HEK293T (cell line): ENCODE measurements around the gene CNTF.

Experiments used
- BHLHE40 ChIP-seq: fragments of 450-650 bp; IDR thresholded peaks from 2 replicates; pipeline ENCODE4 v1.6.1; 2016; ENCODE audit warnings: mild to moderate bottlenecking, moderate library complexity, borderline replicate concordance
- CTBP1 ChIP-seq: fragments of 450-650 bp; IDR thresholded peaks from 2 replicates; pipeline ENCODE4 v1.6.1; 2016; ENCODE audit warnings: borderline replicate concordance
- ELF4 ChIP-seq: fragments of 450-650 bp; IDR thresholded peaks from 2 replicates; pipeline ENCODE4 v1.6.1; 2017; ENCODE audit warnings: antibody characterized with exemption
- FOXA1 ChIP-seq: fragments of 450-650 bp; IDR thresholded peaks from 2 replicates; pipeline ENCODE4 v1.6.1; 2016; ENCODE audit warnings: mild to moderate bottlenecking
- FOXM1 ChIP-seq: fragments of 450-650 bp; IDR thresholded peaks from 2 replicates; pipeline ENCODE4 v1.6.1; 2017; ENCODE audit warnings: mild to moderate bottlenecking, borderline replicate concordance
- HDGF ChIP-seq: fragments of 450-650 bp; IDR thresholded peaks from 2 replicates; pipeline ENCODE4 v1.6.1; 2017; ENCODE audit warnings: antibody characterized with exemption, borderline replicate concordance
- L3MBTL2 ChIP-seq: fragments of 450-650 bp; conservative IDR thresholded peaks from 2 replicates; pipeline ENCODE4 v1.6.1; 2016; ENCODE audit warnings: mild to moderate bottlenecking
- LEF1 ChIP-seq: fragments of 450-650 bp; IDR thresholded peaks from 2 replicates; pipeline ENCODE4 v1.6.1; 2017; ENCODE audit warnings: mild to moderate bottlenecking, borderline replicate concordance
- NFRKB ChIP-seq: fragments of 450-650 bp; IDR thresholded peaks from 2 replicates; pipeline ENCODE4 v1.6.1; 2016; ENCODE audit warnings: mild to moderate bottlenecking, moderate library complexity
- SP1 ChIP-seq: fragments of 450-650 bp; IDR thresholded peaks from 2 replicates; pipeline ENCODE4 v1.6.1; 2017
- SUZ12 ChIP-seq: fragments of 450-650 bp; IDR thresholded peaks from 2 replicates; pipeline ENCODE4 v1.6.1; 2016; ENCODE audit warnings: mild to moderate bottlenecking
- TARDBP ChIP-seq: fragments of 450-650 bp; IDR thresholded peaks from 2 replicates; pipeline ENCODE4 v1.6.1; 2016
- ZNF384 ChIP-seq: fragments of 450-650 bp; IDR thresholded peaks from 2 replicates; pipeline ENCODE4 v1.6.1; 2016

- peak; percentile 29; the same call in 1 of the 2 replicates for TF ChIP-seq FOXM1
- no peak; the same call in 1 of the 2 replicates for TF ChIP-seq ELF4
- no peak for TF ChIP-seq SP1
- TF ChIP-seq ZNF384: no peak
- TF ChIP-seq L3MBTL2: peak; percentile 79
- TF ChIP-seq HDGF: no peak
- no peak for TF ChIP-seq SUZ12
- no peak; the same call in 1 of the 2 replicates for TF ChIP-seq TARDBP
- TF ChIP-seq BHLHE40: no peak
- TF ChIP-seq FOXA1: no peak
- TF ChIP-seq NFRKB: no peak
- TF ChIP-seq LEF1: no peak
- no peak for TF ChIP-seq CTBP1
These were observed 43.8 kb upstream of the CNTF start, which contains the start of gene ZFP91 for GRCh38 chr11:58578635-58579191.
